GM18498 (cell line): ENCODE data around the gene COMMD7.

Experiments
- ATAC-seq: cut with Tn5 transposase; IDR thresholded peaks from one replicate; pipeline ENCODE4 v1.9.1; 2021; ENCODE audit warnings: mild to moderate bottlenecking, moderate library complexity; ENCODE audit not compliant: unreplicated experiment

The COMMD7 gene

DNA sequence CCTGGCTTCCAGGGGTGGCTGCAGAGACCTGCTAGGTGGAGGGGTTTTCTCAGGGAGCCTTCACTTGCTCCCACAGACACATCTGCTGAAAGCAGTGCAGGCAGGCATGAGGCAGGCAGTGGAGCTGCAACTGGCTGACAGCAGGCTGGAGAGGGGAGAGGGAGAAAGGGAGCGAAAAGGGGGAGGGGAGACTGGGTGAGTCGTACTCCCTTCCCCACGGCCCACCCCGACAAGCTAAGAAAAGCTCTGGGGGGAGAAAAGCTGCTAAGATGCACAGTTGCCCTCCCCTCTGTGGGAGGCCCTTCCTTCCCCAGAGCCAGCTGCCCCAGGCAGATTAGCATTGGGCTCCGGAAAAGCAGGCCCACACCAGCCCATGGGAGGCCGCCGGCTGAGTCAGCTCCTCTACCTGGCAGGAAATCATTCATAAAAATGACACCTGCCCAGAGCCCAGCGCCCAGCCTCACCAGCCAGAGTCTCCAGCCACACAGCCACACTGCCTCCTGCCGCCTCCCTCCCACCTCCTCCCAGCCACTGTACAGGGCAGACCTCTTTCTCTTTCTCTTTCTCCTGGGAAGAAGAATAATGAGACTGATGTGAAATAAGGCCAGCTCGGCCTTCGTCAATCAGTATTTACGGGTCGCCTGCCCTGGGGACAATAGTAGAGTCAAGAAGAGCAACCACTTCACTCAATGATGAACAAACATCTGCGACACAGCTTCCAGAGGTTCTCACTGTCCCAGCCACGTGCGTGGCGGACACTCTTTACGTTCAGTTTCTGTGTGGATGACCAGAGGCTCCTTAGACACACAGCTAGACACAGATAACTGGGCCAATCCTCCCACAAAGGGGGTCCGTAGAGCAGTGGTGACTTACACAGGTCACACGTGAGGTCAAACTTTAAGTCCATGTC, 61.8 kb downstream of the COMMD7 start:
- ATAC-seq, result no peak

DNA sequence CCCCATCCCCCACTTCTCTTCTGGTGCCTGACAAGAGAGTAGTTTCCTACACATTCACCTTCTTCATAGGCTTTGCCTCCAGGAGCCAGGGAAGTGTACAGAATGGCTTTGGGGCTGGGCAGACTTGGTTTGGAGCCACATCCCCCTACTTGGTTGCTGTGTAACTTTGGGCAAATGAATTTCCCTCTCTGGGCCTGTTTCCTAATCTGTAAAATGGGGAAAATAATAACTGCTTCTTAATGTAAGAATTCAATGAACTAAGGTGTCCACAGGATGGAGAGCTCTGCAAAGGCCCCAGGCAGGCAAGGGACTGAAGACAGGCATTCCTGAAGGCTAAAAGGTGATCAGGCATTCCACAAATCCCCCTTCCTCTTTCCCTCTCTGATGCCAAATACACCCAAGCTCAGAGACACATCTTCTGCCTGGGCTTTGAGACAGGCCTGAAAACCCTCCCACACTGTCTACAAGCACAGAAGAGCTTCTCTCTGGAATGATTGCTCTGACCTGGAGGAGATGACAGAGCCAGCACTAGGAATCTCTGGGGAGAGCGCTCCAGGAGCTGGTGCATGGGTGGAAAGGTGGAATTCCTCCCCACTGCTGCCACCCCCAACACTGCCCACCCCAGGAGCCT, 62.6 kb downstream of the COMMD7 start:
- no peak for ATAC-seq

DNA sequence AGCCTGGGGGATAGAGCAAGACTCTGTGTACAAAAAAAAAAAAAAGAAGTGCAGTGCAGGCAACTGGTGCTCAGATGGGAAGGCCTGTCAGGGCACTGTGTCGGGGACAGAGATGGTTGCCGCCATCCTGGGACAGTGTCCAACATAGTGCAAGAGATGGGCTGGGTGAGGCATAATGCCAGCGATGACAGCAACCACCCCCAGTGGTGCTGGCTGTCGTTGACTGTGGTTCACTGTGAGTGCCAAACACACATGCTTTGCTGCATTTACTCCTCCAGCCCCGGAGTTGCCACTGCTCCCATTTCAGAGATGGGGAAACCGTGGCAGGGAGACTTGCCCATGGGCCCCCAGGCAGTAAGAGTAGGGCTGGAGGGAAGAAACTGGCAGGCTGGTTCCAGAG, 64.3 kb downstream of the COMMD7 start:
- ATAC-seq, result no peak

DNA sequence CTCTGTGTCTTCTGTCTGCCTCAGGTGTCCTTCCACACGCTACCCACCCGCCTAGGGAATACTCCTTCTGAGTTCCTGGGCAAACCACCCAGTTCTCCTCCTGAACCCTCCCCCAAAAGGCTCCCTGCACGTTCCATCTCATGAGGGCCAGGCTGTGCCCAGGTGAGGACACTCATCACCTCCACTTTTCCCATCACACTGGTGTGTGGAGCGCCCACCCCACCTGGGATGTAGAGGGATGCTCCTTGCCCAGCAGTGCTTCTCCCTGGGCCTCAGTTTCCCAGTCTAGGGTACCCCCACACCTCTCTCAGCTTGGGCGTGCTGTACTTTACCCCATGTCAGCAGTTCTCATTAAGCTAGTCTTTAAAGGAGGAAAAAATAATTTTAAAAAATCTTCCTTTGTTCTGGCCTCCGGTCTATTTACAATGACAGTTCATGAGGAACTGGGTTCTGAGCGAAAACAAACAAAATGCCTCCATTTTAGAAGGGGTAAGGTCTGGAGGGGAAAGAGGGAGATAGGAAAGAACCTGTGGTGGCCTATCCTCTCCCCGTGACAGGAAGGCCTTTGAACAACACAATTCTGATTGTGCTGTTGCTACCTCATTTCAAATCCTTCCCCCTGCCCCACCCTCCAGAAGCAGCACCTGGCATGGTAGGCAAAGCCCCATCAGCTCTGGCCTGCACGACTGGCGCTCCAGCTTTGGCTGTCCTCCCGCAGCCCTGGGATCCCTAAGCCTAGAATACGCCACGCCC, 67.9 kb downstream of the COMMD7 start:
- ATAC-seq, result no peak

DNA sequence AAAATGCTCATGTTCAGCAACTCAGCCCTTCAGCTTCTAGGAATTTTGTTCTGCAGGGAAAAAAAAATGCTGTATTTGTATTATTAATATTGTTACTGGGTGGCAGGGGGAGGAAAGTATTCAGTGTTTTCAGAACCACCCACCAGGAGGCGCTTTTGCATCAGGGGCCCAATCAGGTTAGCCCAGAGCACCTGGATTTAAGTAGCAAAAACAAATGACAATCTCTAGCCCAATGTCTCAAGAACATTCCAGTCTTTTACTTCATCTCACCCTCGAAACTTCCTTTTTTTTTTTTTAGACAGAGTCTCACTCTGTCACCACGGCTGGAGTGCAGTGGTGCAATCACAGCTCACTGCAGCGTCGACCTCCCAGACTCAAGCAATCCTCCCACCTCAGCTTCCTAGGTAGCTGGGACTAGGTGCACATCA, 68.9 kb downstream of the COMMD7 start:
- no peak for ATAC-seq

DNA sequence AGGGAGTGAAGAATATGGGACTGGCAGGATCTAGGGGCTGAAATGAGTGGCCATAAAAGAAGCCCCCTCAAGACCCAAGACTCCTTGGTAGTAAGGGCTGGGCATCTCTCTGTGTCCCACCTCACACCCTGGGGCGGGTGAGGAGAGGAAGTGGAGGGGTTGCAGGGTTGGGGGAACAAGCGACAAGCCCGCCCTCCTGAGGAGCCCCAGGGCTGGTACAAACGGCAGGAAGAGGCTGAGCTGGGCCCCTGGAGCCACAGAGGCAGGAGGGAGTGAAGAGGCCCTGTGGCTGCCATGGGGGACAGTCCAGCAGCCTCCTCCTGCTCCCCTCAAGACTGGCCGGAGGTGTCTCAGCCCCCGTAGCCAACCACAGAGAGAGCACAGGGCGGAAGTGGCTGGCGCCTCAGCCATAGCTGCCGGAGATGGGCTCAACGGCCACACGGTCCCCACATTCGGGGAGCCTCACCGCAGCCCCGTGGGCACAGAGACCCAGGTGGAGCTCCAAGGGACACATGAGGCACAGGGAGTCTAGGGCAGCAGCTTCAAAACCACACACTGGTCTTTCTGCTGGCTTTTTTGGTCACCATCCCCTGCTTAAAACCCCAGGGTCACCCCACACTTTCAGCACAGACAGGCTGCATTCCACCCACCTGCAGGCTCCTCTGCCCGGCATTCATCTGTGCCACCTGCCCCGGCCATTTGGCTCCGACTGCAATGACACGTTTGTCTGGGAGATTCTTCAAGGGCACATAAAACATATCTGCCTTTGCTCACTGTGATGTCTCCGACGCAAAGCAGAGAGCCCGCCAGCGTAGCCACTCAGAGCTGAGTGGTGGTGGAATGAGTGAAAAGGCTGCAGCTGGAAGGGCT, 70.0 kb downstream of the COMMD7 start:
- peak; percentile 62 for ATAC-seq

DNA sequence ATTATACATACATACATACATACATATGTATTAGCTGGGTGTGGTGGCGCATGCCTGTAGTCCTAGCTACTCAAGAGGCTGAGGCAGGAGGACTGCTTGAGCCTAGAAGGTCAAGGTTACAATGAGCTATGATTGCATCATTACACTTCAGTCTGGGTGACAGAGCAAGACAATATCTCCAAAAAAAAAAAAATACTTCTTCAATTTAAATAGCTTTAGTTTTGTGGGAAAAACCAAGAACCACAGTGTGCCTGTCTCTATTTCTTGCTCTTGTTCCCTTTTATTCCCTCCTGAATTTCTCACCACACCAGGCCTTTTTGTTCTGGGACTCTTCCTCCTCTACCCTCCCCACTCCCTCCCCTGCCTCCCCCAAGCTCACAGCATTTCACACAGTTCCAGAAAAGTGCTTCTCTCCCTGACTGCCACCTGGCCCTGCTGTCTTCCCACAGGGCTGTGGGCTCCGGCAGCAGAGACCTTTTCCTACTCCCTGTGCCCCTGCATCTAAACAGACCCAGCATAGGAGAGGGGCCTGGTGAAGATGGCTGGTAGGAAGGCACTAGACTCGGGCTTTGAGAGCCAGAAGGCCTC, 70.8 kb downstream of the COMMD7 start:
- peak; percentile 2 for ATAC-seq

DNA sequence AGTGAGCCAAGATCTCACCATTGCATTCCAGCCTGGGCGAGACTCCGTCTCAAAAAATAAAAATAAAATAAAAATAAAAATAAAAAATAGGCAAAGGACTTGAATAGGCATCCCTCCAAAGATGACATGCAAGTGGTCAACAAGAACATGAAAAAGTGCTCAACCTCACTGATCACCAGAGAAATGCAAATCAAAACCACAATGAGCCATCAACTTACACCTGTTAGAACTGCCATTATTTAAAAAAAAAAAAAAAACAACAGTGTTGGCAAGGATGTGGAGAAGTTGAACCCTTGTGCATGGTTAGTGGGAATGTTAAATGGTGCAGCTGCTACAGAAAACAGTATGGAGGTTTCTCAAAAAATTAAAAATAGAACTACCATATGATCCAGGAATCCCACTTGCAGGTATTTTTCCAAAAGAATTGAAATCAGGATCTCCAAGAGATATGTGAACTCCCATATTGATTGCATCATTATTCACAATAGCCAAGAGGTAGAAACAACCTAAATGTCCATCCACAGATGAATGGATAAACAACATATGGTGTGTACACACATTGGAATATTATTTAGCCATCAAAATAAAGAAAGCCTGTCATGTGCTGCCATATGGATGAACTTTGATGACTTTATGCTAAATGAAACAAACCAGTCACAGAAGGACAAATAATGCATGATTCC, 72.4 kb downstream of the COMMD7 start:
- ATAC-seq, result peak; percentile 58

DNA sequence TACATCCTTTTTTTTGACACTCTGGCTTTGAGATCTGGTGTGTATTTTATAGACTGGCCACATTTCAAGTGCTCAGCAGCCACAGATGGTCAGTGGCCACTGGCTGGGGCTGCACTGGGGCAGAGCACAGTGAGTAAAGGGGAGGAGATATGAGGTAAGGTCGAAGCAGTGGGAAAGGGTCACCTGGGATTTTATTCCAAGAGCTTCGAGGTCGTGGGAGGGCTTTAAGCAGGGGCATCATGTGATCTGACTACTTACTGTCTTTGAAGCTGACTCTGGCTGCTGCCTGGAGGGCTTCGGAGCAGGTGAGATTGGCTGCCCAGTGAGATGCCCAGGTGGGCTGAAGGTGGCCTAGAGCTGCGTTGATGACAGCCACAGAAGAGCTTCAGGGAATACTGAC, 76.2 kb downstream of the COMMD7 start:
- ATAC-seq, result no peak

DNA sequence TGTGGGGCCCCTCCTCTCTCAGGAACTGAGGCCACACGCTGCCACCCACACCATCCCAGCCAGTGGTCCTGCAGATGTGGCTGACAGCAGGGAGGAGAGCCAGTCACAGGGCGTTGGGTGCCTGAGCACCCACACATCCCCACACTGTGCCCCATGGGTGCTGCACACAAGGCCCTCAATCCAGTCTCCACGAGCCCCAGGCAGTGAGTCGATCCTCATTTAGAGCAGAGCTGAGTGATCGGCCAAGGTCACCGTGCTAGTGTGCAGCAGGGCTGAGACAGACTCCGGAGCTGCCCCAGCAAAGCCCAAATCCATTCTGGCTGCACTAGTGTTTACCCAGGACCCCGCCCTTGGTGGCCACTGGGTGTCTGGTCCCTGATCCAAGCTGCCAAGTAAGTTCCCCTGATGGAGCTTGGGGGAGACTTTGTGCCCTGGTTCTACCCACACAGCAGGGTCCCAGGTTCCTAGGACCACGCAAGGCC, 78.5 kb downstream of the COMMD7 start:
- ATAC-seq, result no peak

DNA sequence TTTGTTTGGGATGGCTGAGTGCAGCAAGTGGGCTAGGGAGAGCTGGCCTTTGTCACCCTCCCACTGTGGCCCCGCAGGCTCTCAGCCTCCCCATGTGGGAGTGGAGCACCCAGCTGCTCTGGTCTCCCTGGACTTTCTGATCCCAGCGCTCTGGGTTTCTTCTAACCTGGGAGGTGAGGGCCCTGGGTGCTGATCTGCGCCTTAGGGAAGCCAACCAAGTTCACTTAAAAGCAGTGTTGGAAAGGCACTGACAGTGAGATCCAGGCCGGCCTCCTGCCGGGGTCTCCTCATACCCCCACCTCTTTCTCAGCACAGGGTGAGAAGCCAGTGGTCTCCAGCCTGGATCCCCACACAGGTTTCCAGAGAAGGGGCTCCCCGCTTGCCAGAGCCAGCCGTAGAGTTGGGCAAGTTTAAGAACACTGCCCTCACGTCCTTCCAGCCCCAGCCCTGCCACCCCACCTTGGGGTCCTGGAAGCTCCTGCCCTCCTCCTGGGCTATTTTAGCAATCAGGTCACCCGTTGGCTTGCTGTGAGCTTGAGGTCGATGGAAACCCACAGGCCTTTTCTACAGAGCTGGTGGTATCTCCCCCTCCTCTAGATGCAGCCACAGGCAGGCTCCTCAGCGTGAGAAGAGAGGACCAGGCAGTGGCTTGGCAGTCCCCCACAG, 79.1 kb downstream of the COMMD7 start:
- no peak for ATAC-seq

DNA sequence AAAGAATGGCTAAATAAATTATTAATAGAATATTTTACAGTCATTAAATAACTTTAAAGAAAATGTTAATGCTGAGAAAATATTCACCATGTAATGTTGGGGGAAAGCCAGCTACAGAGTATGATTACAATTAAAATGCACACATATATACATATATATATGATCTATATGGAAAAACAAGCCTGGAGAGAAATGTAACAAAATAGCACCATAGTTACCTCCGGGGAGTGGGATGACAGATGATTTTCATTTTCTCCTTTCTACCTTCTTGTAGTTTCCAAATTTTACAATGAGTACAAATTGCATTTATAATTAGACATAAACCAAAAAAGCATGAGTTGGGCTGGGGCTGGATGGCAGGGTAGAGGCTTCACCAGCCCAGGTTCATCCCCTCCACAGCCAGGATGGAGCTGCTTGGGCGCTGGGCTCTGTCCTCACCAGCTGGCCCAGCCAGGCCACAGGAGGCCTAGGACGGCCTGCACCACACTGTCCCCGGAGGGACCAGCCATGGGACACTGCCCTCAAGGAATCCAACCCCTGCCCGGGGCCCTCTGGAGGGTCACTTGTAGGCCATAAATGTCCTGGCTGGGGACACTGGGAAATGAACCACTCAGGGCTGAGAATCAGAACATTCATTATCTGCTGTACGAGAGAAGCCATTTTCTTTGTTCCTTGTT, 79.8 kb downstream of the COMMD7 start:
- no peak for ATAC-seq

DNA sequence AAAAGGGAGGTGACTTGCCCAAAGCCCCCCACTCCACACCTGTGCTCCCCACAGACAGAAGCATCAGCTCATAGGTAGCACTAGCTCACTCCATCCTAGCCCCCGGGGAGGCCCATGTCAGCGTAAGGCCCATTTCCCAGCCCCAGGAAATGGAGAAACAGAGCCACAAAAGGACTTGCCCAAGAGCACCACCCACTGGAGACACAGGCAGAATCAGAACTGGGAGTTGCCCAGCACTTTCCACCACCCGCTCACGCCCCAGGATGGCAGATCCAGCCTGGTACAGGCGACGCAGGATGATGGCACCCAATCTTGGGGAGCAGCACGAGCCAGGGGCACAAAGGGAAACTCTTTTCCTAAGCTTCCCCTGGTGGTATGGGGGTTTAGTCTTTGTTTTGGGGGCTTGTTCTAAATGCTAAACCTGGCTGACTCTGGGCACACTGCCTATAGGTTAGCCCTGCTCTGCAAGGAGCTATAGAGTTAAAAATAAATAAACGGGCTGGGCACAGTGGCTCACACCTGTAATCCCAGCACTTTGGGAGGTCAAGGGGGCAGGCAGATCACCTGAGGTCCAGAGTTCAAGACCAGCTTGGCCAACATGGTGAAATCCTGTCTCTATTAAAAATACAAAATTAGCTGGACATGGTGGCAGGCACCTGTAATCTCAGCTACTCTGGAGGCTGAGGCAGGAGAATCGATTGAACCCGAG, 81.3 kb downstream of the COMMD7 start:
- ATAC-seq, result no peak

DNA sequence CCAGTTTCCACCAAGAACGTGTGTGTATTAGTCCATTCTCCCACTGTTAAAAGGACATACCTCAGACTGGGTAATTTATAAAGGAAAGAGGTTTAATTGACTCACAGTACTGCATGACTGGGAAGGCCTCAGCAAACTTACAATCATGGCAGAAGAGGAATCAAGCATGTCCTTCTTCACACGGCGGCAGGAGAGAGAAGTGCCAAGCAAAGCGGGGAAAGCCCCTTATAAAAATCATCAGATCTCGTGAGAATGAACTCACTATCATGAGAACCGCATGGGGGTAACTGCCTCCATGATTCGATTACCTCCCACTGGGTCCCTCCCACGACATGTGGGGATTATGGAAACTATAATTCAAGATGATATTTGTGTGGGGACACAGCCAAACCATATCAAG, 82.6 kb downstream of the COMMD7 start:
- ATAC-seq, result no peak

DNA sequence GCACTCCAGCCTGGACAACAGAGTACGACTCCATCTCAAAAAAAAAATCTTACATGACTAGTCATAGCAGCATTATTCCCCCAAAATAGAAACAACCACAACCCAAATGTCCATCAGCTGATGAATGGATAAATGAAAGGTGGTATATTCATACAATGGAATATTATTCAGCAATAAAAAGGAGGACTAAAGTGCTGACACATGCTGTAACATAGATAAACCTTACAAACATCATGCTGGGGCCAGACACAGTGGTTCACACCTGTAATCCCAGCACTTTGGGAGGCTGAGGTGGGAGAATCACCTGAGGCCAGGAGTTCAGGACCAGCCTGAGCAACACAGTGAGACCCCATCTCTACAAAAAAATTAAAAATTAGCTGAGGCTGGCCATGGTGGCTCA, 86.4 kb downstream of the COMMD7 start:
- no peak for ATAC-seq

DNA sequence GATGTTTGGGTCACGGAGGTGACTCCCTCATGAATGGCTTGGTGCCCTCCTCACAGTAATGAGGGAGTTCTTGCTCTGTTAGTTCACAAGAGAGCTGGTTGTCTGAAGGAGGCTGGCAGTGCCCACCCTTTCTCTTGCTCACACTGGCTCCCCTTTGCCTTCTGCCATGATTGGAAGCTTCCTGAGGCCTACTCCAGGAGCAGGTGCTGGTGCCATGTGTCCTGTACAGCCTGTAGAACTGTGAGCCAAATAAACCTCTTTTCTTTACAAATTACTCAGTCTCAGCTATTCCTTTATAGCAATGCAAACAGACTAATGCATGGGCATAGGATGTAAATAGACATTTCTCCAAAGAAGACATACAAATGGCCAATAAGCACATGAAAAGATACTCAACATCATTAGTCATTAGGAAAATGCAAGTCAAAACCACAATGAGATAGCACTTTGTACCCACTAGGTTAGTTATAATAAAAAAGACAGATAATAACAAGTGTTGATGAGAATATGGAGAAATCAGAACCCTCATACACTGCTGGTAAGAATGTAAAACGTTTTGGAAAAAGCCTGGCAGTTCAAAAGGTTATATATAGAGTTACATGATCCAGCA, 87.3 kb downstream of the COMMD7 start:
- no peak for ATAC-seq

DNA sequence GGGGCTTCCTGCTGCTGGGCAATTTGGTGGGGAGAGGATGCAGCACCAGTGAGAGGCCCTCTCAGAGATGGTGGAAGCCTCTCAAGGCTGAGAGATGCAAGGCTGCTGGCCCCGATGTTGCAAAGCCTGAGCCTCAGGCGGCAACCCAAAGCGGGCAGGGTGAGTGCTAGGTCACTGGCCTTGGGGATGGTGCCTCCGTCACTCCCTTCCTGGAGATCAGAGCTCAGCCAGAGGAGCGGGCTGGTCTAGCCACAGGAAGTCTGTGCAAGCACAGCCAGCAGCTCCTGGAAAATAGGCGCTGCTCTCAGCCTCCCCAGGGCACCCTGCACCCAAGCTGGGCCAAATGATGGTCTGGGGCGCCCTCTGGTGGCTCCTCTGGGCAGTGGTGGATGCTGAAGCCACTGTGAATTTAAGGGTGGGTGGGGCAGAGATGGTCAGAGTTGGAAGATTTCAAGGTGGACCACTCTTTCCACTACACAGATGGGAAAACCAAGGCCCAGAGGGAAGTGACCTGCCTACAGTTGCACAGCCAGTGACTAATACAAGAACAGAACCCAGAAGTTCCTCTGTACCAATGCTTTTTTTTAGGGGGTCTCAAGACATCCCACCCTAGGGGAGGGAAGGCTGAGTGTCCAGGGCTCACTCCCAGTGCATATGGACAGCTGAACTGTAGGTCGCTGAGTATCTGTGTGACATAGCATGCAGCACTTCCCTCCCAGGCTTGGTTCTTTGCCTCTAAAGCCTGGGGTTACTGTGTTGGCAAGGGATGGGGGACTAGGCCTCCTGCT, 90.3 kb downstream of the COMMD7 start:
- ATAC-seq, result no peak
